Prostate gland (tissue), 2 donors: ENCODE data around the gene CYP2C18.

Source experiments
- POLR2A ChIP-seq: fragments of 450-650 bp; IDR thresholded peaks from one replicate; pipeline ENCODE4 v1.6.1; 2016; ENCODE audit warnings: antibody characterized with exemption, mild to moderate bottlenecking
- TF ChIP-seq, protein P1 (sequence below), 4 experiments: fragments of 200-600 bp in 2 of 4; fragments of 450-650 bp in 2 of 4; sonication (generic) in 2 of 4; IDR thresholded peaks; 1 replicate in 3 of 4; 2 replicates in 1 of 4; pipeline ENCODE4 v1.5.1; 2016 to 2019; ENCODE audit warnings: antibody characterized with exemption in 4 of 4, mild to moderate bottlenecking in 2 of 4, moderate library complexity in 2 of 4

- TF ChIP-seq, protein P1, sequence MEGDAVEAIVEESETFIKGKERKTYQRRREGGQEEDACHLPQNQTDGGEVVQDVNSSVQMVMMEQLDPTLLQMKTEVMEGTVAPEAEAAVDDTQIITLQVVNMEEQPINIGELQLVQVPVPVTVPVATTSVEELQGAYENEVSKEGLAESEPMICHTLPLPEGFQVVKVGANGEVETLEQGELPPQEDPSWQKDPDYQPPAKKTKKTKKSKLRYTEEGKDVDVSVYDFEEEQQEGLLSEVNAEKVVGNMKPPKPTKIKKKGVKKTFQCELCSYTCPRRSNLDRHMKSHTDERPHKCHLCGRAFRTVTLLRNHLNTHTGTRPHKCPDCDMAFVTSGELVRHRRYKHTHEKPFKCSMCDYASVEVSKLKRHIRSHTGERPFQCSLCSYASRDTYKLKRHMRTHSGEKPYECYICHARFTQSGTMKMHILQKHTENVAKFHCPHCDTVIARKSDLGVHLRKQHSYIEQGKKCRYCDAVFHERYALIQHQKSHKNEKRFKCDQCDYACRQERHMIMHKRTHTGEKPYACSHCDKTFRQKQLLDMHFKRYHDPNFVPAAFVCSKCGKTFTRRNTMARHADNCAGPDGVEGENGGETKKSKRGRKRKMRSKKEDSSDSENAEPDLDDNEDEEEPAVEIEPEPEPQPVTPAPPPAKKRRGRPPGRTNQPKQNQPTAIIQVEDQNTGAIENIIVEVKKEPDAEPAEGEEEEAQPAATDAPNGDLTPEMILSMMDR (IDR thresholded peaks at IDR 0.05), result no peak
- TF ChIP-seq POLR2A, result no peak
Observed at GRCh38 chr10:94676496-94676895, 7.0 kb upstream of the CYP2C18 start.
